Stomach (tissue), 4 donors: ENCODE results near the gene GPR63.

Experiments used
- CTCF ChIP-seq, 7 experiments: fragments of 450-650 bp in 4 of 7; fragments of 200-600 bp in 3 of 7; sonication (generic) in 3 of 7; IDR thresholded peaks; one replicate each; pipeline ENCODE4 v1.5.1; 2016 to 2019; ENCODE audit warnings: antibody characterized with exemption in 7 of 7, control low read depth in 2 of 7, mild to moderate bottlenecking in 1 of 7
- POLR2A ChIP-seq, 4 donors: fragments of 450-650 bp; IDR thresholded peaks; one replicate each; pipeline ENCODE4 v1.6.1; 2016; ENCODE audit warnings: antibody characterized with exemption in 4 of 4, control low read depth in 2 of 4, mild to moderate bottlenecking in 1 of 4, moderate library complexity in 1 of 4
- POLR2AphosphoS5 ChIP-seq, 3 donors: sonication (generic); formaldehyde crosslinking; IDR thresholded peaks; one replicate each; pipeline ENCODE4 v1.6.1; 2016; ENCODE audit warnings: antibody characterized with exemption in 3 of 3

GRCh38 chr6:96865055-96865405 is 27.8 kb upstream of the GPR63 start:
- no peak for TF ChIP-seq POLR2A (IDR thresholded peaks at IDR 0.05)
- no peak for TF ChIP-seq POLR2AphosphoS5 (IDR thresholded peaks at IDR 0.05)
- no peak for TF ChIP-seq CTCF (IDR thresholded peaks at IDR 0.05)
